HG03045 (cell line): ENCODE data around the gene POPDC3.
A peak's percentile ranks its signal among the peaks of the same experiment; 100 is the strongest.

Source experiments
- ATAC-seq: cut with Tn5 transposase; IDR thresholded peaks from one replicate; pipeline ENCODE4 v1.9.1; 2021; ENCODE audit warnings: mild to moderate bottlenecking, moderate library complexity; ENCODE audit not compliant: unreplicated experiment

POPDC3 gene

GRCh38 chr6:105161421-105161820, 18.4 kb downstream of the POPDC3 start:
- no peak for ATAC-seq

- ATAC-seq = no peak
Observed at GRCh38 chr6:105153676-105154075, 26.1 kb downstream of the POPDC3 start.

GRCh38 chr6:105152880-105153279, 26.9 kb downstream of the POPDC3 start:
- no peak for ATAC-seq

GRCh38 chr6:105151644-105152043, 28.2 kb downstream of the POPDC3 start:
- ATAC-seq = no peak

- no peak for ATAC-seq
Observed at GRCh38 chr6:105138141-105138540, 41.7 kb downstream of the POPDC3 start.

- ATAC-seq = no peak
Observed at GRCh38 chr6:105137388-105137787, 42.4 kb downstream of the POPDC3 start.

GRCh38 chr6:105136431-105137350, 43.1 kb downstream of the POPDC3 start:
- peak; percentile 46 for ATAC-seq

- no peak for ATAC-seq
Observed at GRCh38 chr6:105135907-105136430, 43.8 kb downstream of the POPDC3 start.

GRCh38 chr6:105135056-105135455, 44.8 kb downstream of the POPDC3 start:
- no peak for ATAC-seq

GRCh38 chr6:105122717-105123116, 57.1 kb downstream of the POPDC3 start:
- ATAC-seq = no peak

- no peak for ATAC-seq
Observed at GRCh38 chr6:105121981-105122380, 57.8 kb downstream of the POPDC3 start.

GRCh38 chr6:105120570-105120969, 59.2 kb downstream of the POPDC3 start:
- ATAC-seq = no peak

- ATAC-seq = no peak
Observed at GRCh38 chr6:105116150-105116549, 63.7 kb downstream of the POPDC3 start.

GRCh38 chr6:105113422-105113821, 66.4 kb downstream of the POPDC3 start:
- no peak for ATAC-seq

GRCh38 chr6:105112577-105112976, 67.2 kb downstream of the POPDC3 start:
- ATAC-seq = no peak

- ATAC-seq = no peak
Observed at GRCh38 chr6:105111871-105112270, 67.9 kb downstream of the POPDC3 start.

- ATAC-seq = no peak
Observed at GRCh38 chr6:105111105-105111504, 68.7 kb downstream of the POPDC3 start.

GRCh38 chr6:105109955-105110895, 69.6 kb downstream of the POPDC3 start:
- ATAC-seq = no peak

GRCh38 chr6:105108631-105109262, 71.1 kb downstream of the POPDC3 start:
- no peak for ATAC-seq
